ENCODE measurements around the gene BCAS3. TPM values are rescaled to one million over a fixed set of nuclear protein-coding genes. Genes with fewer than 3 reads are reported as not detected.

The BCAS3 gene
- total RNA-seq, 1 donor from 2014 or later: 15.2 TPM

- no peak overlapping the region for H3K4me3 ChIP-seq (ENCODE audit: low read depth, low read length)
- no peak for DNase-seq (ENCODE audit: low read depth)
- no peak for TF ChIP-seq CTCF (conservative IDR thresholded peaks at IDR 0.05; ENCODE audit: low read depth, low read length)
Observed at GRCh38 chr17:60825351-60825750, 147.7 kb downstream of the BCAS3 start.

GRCh38 chr17:60827943-60828342 is 150.3 kb downstream of the BCAS3 start:
- H3K4me3 ChIP-seq (ENCODE audit: low read depth, low read length): no peak overlapping the region
- no peak for DNase-seq (ENCODE audit: low read depth)
- TF ChIP-seq CTCF (conservative IDR thresholded peaks at IDR 0.05; ENCODE audit: low read depth, low read length): no peak

- no peak for DNase-seq (ENCODE audit: low read depth)
- H3K4me3 ChIP-seq (ENCODE audit: low read depth, low read length): no peak overlapping the region
- no peak for TF ChIP-seq CTCF (conservative IDR thresholded peaks at IDR 0.05; ENCODE audit: low read depth, low read length)
Observed at GRCh38 chr17:60832151-60832585, 154.5 kb downstream of the BCAS3 start.

- no peak for DNase-seq (ENCODE audit: low read depth)
- TF ChIP-seq CTCF (conservative IDR thresholded peaks at IDR 0.05; ENCODE audit: low read depth, low read length): no peak
- H3K4me3 ChIP-seq (ENCODE audit: low read depth, low read length): no peak overlapping the region
Observed at GRCh38 chr17:60832631-60833030, 155.0 kb downstream of the BCAS3 start.

- DNase-seq (ENCODE audit: low read depth): no peak
- no peak for TF ChIP-seq CTCF (conservative IDR thresholded peaks at IDR 0.05; ENCODE audit: low read depth, low read length)
- H3K4me3 ChIP-seq (ENCODE audit: low read depth, low read length): no peak overlapping the region
Observed at GRCh38 chr17:60840456-60840855, 162.8 kb downstream of the BCAS3 start.

- DNase-seq (ENCODE audit: low read depth): no peak
- TF ChIP-seq CTCF (conservative IDR thresholded peaks at IDR 0.05; ENCODE audit: low read depth, low read length): no peak
- no peak overlapping the region for H3K4me3 ChIP-seq (ENCODE audit: low read depth, low read length)
Observed at GRCh38 chr17:60845012-60845411, 167.4 kb downstream of the BCAS3 start.

- DNase-seq (ENCODE audit: low read depth): no peak
- no peak overlapping the region for H3K4me3 ChIP-seq (ENCODE audit: low read depth, low read length)
- TF ChIP-seq CTCF (conservative IDR thresholded peaks at IDR 0.05; ENCODE audit: low read depth, low read length): no peak
Observed at GRCh38 chr17:60846175-60846574, 168.5 kb downstream of the BCAS3 start.
